ENCODE measurements around the gene PCDH9. TPM values are rescaled to one million over a fixed set of nuclear protein-coding genes. Genes with fewer than 3 reads are reported as not detected.
A peak's percentile ranks its signal among the peaks of the same experiment; 100 is the strongest.

Gene PCDH9
- total RNA-seq, 1 experiment from 2014 or later = 0.11 TPM

GRCh38 chr13:66693656-66694055, 536.5 kb downstream of the PCDH9 start:
- Histone ChIP-seq H3K36me3 (ENCODE audit: control insufficient read depth, insufficient read depth, low read length) (no peaks in the 10 kb centered on the region), H3K4me3 (ENCODE audit: low read depth, low read length) (no peak overlapping the region), H3K9me3 (no peaks in the 10 kb centered on the region), H3K27me3 (replicated peaks; ENCODE audit: control insufficient read depth, insufficient read depth, low read length) (no peaks in the 10 kb centered on the region), H3K4me1 (no peaks in the 10 kb centered on the region)
- H3K9me3 Mint-ChIP-seq (ENCODE audit: unreplicated experiment) = no peaks in the 10 kb centered on the region
- H3K4me3 Mint-ChIP-seq (ENCODE audit: unreplicated experiment) = no peak overlapping the region
- no peaks in the 10 kb centered on the region for H3K36me3 Mint-ChIP-seq (ENCODE audit: insufficient read depth, unreplicated experiment)
- H3K27me3 Mint-ChIP-seq (ENCODE audit: insufficient read depth, unreplicated experiment) = peaks cover 2% of the 10 kb centered on the region
- no peak for DNase-seq
- intact Hi-C loops (cut with micrococcal nuclease; ENCODE audit: unreplicated experiment) = no loop called here
- CTCF ChIA-PET = no interaction called here
- no TSS peak for BruUV-seq (replicated peaks)
- POLR2A ChIA-PET = no interaction called here
- no peak for TF ChIP-seq CTCF (IDR thresholded peaks at IDR 0.05; ENCODE audit: insufficient read depth in 1 of 2, low read depth in 1 of 2, low read length in 1 of 2, severe bottlenecking in 1 of 2, unreplicated experiment in 1 of 2)
- no peaks in the 10 kb centered on the region for H3K4me1 Mint-ChIP-seq (ENCODE audit: low read depth, unreplicated experiment)
- no peak overlapping the region for H3K27ac Mint-ChIP-seq (ENCODE audit: unreplicated experiment)

- H3K27me3 Mint-ChIP-seq (ENCODE audit: insufficient read depth, unreplicated experiment) = no peaks in the 10 kb centered on the region
- no peak for TF ChIP-seq CTCF (IDR thresholded peaks at IDR 0.05; ENCODE audit: insufficient read depth in 1 of 2, low read depth in 1 of 2, low read length in 1 of 2, severe bottlenecking in 1 of 2, unreplicated experiment in 1 of 2)
- H3K36me3 Mint-ChIP-seq (ENCODE audit: insufficient read depth, unreplicated experiment) = no peaks in the 10 kb centered on the region
- POLR2A ChIA-PET = no interaction called here
- H3K9me3 Mint-ChIP-seq (ENCODE audit: unreplicated experiment) = no peaks in the 10 kb centered on the region
- CTCF ChIA-PET = no interaction called here
- no peak overlapping the region for H3K27ac Mint-ChIP-seq (ENCODE audit: unreplicated experiment)
- intact Hi-C loops (cut with micrococcal nuclease; ENCODE audit: unreplicated experiment) = no loop called here
- no TSS peak for BruUV-seq (replicated peaks)
- H3K4me1 ChIP-seq = no peaks in the 10 kb centered on the region
- no peak for DNase-seq
- no peak overlapping the region for H3K4me3 ChIP-seq (ENCODE audit: low read depth, low read length)
- H3K4me1 Mint-ChIP-seq (ENCODE audit: low read depth, unreplicated experiment) = no peaks in the 10 kb centered on the region
- H3K36me3 ChIP-seq (ENCODE audit: control insufficient read depth, insufficient read depth, low read length) = no peaks in the 10 kb centered on the region
- no peaks in the 10 kb centered on the region for H3K27me3 ChIP-seq (replicated peaks; ENCODE audit: control insufficient read depth, insufficient read depth, low read length)
- H3K9me3 ChIP-seq = no peaks in the 10 kb centered on the region
- no peak overlapping the region for H3K4me3 Mint-ChIP-seq (ENCODE audit: unreplicated experiment)
These were observed 539.0 kb downstream of the PCDH9 start for GRCh38 chr13:66691149-66691548.

- Histone ChIP-seq H3K4me3 (ENCODE audit: low read depth, low read length) (no peak overlapping the region), H3K36me3 (ENCODE audit: control insufficient read depth, insufficient read depth, low read length) (no peaks in the 10 kb centered on the region), H3K27me3 (replicated peaks; ENCODE audit: control insufficient read depth, insufficient read depth, low read length) (no peaks in the 10 kb centered on the region), H3K4me1 (no peaks in the 10 kb centered on the region), H3K9me3 (0 out of 2 replicates have a peak, but pooled peaks cover 3% of the 10 kb centered on the region)
- Mint-ChIP-seq H3K4me1 (ENCODE audit: low read depth, unreplicated experiment) (no peaks in the 10 kb centered on the region), H3K9me3 (ENCODE audit: unreplicated experiment) (peaks cover 5% of the 10 kb centered on the region), H3K27me3 (ENCODE audit: insufficient read depth, unreplicated experiment) (no peaks in the 10 kb centered on the region), H3K36me3 (ENCODE audit: insufficient read depth, unreplicated experiment) (no peaks in the 10 kb centered on the region), H3K27ac (ENCODE audit: unreplicated experiment) (no peak overlapping the region), H3K4me3 (ENCODE audit: unreplicated experiment) (no peak overlapping the region)
- ChIA-PET CTCF (no interaction called here), POLR2A (no interaction called here)
- TF ChIP-seq CTCF (IDR thresholded peaks at IDR 0.05; ENCODE audit: insufficient read depth in 1 of 2, low read depth in 1 of 2, low read length in 1 of 2, severe bottlenecking in 1 of 2, unreplicated experiment in 1 of 2) = peak in 1 of 2 experiments; percentile 1
- BruUV-seq (replicated peaks) = no TSS peak
- no peak for DNase-seq
- intact Hi-C loops (cut with micrococcal nuclease; ENCODE audit: unreplicated experiment) = loop anchor here (10.0 kb wide), 1 partner anchor 535 kb away; no protein-coding TSS in a partner anchor
These were observed 540.5 kb downstream of the PCDH9 start for GRCh38 chr13:66689628-66690027.

All from Caco-2 (cell line).